ENCODE results near the gene CD2AP. TPM values are rescaled to one million over a fixed set of nuclear protein-coding genes. Genes with fewer than 3 reads are reported as not detected.
"Not testable (repeated sequence)": the region's sequence is repeated elsewhere in the genome, so short reads cannot be mapped to it uniquely, and the experiment has no call there.

CD2AP gene
- polyA plus RNA-seq, 1 donor = 89.5 TPM

DNA sequence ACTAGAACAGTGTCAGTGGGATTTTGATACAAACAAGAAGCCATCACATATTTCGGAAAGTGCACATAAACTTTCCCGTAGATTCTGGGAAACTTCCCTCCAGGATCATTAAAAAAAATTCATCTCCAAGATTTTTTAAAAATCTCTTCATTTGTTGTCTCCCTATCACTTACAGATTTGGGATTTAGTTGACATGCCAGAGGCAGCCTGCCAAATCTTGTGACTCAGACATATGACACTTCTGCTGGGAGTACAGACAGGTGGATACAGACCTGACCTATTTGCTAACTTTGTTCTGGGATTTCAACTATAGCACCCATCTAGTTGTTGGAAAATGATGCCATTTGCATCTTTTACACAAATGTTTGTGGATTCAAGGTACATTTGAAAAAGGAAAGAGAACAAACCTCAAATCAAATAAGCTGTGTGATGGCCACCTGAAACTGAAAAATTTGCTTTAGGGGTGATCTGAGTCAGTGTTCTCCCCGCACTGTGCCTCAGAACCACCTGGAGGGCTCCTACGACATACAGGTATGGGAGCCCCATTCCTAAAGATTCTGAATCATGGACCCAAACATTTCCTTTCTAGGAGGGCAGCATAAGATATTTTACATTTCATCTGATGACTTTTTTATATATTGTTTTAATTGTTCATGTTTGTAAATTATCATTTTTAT is 21.9 kb upstream of the CD2AP start:
- DNase-seq = no peak

DNA sequence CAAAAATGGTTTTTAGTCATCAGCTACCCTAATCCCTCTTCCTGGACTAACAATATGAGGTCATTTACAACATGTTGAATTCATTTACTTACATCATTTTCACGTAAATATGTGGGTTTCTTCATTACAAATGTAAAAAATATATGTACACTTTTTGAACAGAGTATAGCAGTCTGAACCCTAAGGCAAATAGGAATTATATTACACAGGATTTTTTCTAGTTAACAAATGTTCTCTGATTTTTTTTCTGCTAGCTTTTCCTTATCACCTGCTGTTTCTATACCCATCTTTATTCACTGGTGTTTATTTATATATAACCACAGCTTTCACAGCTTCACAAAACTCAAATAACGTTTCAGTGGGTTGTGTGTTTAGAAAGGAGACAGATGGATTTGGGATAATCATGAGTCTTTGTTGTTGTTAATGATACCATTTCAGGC is 21.0 kb upstream of the CD2AP start:
- no peak for DNase-seq

DNA sequence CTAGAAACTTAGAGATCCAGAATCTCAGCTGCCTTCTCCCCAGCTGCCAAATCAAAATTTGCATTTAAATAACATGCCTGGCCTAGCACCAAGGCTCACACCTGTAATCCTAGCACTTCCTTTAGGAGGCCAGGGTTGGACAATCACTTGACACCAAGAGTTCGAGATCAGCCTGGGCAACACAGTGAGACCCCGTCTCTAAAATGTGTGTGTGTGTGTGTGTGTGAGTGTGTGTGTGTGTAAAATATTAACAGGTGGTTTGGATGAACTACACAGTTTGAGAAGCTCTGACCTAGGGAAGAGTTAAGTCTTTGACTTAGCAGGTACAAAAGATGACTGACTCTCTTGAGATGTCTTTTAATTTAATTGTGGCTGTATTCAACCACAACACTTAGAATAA is 20.2 kb upstream of the CD2AP start:
- no peak for DNase-seq

DNA sequence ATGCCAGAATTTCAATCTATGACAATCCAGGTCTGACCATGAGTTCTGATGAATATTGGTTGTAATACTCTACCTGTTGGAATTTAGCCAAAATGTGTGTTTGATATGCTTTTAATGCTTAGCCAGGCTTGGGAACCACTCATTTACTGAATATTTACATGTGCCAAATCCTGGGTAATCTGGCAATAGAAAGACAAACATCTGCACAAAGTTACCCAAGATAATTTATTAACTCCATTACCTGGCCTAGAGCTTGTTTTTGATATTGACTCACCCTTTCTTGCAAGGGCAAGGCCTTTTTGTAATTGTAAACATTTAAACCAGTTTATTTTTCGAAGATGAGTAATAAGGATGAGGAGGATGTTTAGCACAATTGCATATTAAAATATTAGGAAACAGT is 13.5 kb upstream of the CD2AP start:
- no peak for DNase-seq

- no peak for DNase-seq
These were observed 12.5 kb upstream of the CD2AP start for GRCh38 chr6:47465117-47465516.

GRCh38 chr6:47471911-47472310 is 5.7 kb upstream of the CD2AP start:
- no peak for DNase-seq

DNA sequence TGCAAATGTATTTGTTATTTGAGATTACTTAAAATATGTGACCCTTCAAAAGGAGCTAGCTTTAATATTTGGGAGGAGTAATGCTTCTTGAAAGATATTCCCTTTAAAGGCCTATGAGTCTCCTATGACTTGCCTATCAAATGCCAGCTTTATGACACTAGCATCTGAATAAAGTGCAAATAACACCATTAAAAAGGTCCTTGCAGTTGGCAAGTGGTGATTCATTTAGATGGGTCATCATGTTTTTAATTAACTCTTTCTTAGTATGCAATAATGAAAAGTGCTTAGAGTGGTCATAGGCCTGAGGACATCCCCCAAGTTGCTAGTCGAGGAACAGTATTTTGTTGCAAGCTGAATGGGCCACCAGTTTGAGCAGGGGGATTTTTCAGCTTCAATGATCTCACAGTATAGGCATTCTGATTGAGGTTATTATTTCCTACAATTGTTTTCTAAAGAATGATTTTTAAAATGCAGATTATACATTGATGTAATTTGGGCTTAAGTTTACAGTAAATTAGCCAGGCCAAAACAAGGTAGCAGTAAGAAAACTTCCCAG is 3.7 kb upstream of the CD2AP start:
- DNase-seq = no peak

GRCh38 chr6:47475319-47475816 is 2.2 kb upstream of the CD2AP start:
- DNase-seq = no peak

GRCh38 chr6:47476781-47477496 is 650 bp upstream of the CD2AP start:
- DNase-seq = peak; percentile 25

DNA sequence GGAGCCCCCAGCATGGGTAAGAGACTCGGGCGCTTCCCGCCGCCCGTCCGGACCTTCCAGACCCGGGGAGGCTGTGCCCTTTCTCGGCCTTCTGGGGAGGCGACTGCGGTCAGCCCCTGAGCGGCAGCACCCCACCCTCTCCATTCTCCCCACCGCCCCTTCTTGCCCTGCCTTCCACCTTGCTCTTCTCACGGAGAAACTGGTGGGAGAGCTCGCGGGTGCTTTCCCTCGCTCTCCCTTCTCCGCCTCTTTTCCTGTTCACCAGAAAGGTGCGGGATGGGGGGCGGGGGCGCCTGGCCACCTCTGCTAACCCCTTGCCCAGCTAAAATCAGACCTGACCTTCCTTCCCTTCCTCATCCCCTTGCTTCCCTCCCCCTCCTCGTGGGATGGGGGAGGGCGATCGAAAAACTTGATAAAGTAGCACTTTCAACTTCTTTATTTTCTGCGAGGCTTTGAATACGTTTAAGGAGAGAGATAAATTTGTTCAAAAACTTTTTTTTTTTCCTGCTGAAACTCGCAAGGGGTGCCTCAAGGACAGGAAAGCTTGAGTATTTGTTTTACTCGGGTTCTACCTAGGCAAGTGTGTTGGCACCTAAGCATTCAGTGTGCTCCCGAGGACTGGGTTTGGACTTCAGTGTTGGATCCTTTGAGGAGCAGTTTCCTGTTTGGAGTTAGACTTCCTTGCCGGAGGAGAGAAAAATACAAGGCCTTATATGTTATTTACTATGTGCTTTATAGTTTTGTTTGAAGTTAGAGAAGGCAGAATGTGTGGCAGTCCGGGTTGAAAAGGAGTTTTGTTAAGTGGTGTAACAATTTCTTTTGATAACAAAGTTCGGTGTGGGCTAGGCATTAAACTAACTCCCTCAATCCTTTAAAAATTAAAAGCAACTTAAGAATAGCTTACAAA is 897 bp downstream of the CD2AP start:
- DNase-seq = peak; percentile 61

GRCh38 chr6:47479140-47479508 is 1.5 kb downstream of the CD2AP start:
- DNase-seq = no peak

DNA sequence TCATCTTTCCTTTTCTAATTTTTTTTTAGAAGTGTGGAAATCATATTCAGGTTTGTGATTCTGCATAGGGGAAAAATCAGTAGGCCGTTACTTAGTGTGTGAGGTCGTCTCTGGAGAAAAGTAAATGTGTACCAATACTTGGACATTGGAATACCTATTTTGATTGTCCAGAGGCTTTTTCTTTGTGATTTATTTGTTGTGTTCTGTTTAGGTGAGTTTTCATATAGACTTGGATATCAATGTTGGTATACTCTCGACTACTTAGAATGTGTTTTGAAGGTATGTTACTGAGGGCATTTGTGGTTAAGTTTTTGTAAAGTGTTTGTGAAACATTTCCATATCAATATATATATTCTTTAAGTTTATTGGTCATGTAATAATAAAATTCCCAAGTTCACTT is 2.3 kb downstream of the CD2AP start:
- DNase-seq = no peak

DNA sequence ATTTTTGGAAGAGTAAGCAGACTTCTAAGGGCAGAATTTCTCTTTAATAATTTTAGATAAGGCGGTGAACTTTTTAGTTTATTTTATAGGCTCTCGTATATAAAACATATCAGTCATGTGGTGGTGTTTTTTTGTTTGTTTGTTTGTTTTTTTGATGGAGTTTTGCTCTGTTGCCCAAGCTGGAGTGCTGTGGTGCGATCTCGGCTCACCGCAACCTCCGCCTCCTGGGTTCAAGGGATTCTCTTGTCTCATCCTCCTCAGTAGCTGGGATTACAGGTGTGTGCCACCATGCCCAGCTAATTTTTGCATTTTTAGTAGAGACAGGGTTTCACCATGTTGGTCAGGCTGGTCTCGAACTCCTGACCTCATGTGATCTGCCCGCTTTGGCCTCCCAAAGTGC is 3.6 kb downstream of the CD2AP start:
- DNase-seq = not testable (repeated sequence)

- DNase-seq = no peak
These were observed 4.2 kb downstream of the CD2AP start for GRCh38 chr6:47481806-47482205.

DNA sequence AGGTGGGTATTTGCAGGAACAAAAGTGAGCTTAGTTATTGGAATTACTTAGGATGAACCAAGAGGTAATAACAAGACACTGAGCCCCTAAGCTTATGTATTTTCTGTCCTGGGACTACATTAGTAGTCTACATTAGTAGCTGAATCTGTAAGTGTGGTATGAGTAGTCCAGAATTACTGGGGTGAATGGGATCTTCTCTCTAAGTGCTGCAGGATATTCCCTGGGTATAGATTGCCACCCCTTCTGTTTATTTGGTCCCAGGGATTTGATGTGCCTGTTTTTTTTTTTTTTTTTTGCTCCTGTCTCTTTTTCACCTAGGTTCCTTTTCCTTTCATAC is 5.9 kb downstream of the CD2AP start:
- no peak for DNase-seq

GRCh38 chr6:47483853-47484546 is 6.4 kb downstream of the CD2AP start:
- DNase-seq = no peak

DNA sequence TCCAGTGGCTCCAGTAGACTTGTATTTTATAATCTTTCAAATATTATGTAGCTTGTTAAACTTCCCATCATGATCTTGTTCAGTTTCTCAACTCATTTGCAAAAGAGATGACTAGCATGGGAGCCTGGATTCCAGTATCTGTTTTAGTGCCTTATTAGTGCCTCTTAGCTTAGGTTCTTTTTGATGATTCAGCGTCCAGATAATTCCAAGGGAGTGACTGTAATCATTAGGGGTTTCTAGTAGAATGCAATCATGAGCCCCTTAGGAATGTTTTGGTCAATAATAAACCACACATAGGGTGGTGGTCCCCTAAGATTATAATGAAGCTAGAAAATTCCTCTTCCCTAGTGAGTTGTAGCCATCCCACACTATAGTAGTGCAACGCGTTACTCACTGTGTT is 7.0 kb downstream of the CD2AP start:
- no peak for DNase-seq

GRCh38 chr6:47485083-47485482 is 7.5 kb downstream of the CD2AP start:
- no peak for DNase-seq

GRCh38 chr6:47485491-47486135 is 8.0 kb downstream of the CD2AP start:
- DNase-seq = no peak

DNA sequence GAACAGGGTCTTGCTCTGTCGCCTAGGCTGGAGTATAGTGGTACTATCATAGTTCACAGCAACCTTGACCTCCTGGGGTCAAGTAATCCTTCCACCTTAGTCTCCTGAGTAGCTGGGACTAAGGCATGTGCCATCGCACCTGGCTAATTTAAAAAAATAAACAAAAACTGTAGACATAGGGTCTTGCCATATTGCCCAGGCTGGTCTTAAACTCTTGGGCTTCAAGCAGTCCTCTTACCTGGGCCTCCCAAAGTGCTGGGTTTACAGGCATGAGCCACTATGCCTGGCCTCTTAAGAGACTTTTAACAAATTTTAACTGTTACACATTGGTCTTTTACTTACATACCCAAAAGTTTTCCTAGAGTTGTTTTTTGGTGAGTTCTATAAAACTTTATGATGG is 12.4 kb downstream of the CD2AP start:
- no peak for DNase-seq

DNA sequence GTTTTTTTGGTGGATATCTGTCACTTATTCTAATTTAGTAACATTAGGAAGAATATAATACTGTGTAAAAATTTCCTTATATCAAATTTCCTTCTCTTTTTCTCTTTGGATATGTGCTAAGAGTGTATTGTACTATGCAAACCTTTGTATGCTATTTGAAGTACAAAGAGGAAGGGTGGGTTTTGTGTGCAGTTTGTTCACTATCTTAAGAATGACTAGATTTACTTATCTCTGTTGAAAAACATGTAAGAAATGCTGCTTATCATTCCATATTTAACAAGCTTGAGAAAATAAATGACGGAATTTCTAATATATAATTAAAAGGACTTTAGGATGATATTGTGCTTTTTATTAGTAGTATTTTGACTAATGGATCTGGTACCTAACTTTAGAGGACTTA is 13.1 kb downstream of the CD2AP start:
- DNase-seq = no peak

Data from left kidney (tissue), 2 donors.